GM19023 (cell line): Measurements from ENCODE around the gene DRD4.

Experiments used
- ATAC-seq: cut with Tn5 transposase; IDR thresholded peaks from one replicate; pipeline ENCODE4 v1.9.1; 2021; ENCODE audit warnings: mild to moderate bottlenecking, moderate library complexity; ENCODE audit not compliant: unreplicated experiment

The DRD4 gene

GRCh38 chr11:620935-621814 is 15.9 kb upstream of the DRD4 start:
- no peak for ATAC-seq

- ATAC-seq: no peak
These were observed 15.2 kb upstream of the DRD4 start for GRCh38 chr11:621838-622237.

GRCh38 chr11:623349-623869 is 13.7 kb upstream of the DRD4 start:
- no peak for ATAC-seq

GRCh38 chr11:623999-624704 is 12.9 kb upstream of the DRD4 start:
- no peak for ATAC-seq

GRCh38 chr11:624705-625635 is 12.1 kb upstream of the DRD4 start, which contains the start of gene CDHR5:
TSS of gene CDHR5 (minus strand) at chr11:624955. CDS start at chr11:624902, 53 bp downstream.
- ATAC-seq: no peak

GRCh38 chr11:625636-626268 is 11.3 kb upstream of the DRD4 start:
- no peak for ATAC-seq

- ATAC-seq: no peak
These were observed 10.4 kb upstream of the DRD4 start, which contains the start of gene SCT for GRCh38 chr11:626475-627307. TSS of gene SCT (minus strand) at chr11:627181. CDS start at chr11:627143, 38 bp downstream.

- no peak for ATAC-seq
These were observed 9.8 kb upstream of the DRD4 start for GRCh38 chr11:627308-627576.

- ATAC-seq: no peak
These were observed 9.0 kb upstream of the DRD4 start for GRCh38 chr11:628056-628455.

GRCh38 chr11:629237-629583 is 7.9 kb upstream of the DRD4 start:
- ATAC-seq: no peak

GRCh38 chr11:630871-631270 is 6.2 kb upstream of the DRD4 start:
- ATAC-seq: no peak

GRCh38 chr11:635945-636510 is 1.0 kb upstream of the DRD4 start:
- ATAC-seq: no peak

GRCh38 chr11:637333-637592 is 194 bp downstream of the DRD4 start:
- no peak for ATAC-seq

- no peak for ATAC-seq
These were observed 788 bp downstream of the DRD4 start for GRCh38 chr11:637593-638521.

GRCh38 chr11:638631-639331 is 1.7 kb downstream of the DRD4 start:
- no peak for ATAC-seq

- ATAC-seq: no peak
These were observed 2.4 kb downstream of the DRD4 start for GRCh38 chr11:639332-639955.

- no peak for ATAC-seq
These were observed 3.1 kb downstream of the DRD4 start for GRCh38 chr11:640021-640706.
